GM10266 (cell line): ENCODE results near the gene CCL26.

Experiments used
- DNase-seq: peaks from one replicate; pipeline ENCODE4 v3.0.0; 2012; ENCODE audit errors: extremely low spot score
- TF ChIP-seq, protein P1 (sequence below): IDR thresholded peaks from 2 replicates; pipeline ENCODE4 v1.5.1; 2012; ENCODE audit warnings: mild to moderate bottlenecking, low read depth; ENCODE audit not compliant: control insufficient read depth, insufficient read depth; ENCODE audit errors: missing control alignments

The CCL26 gene, protein sequence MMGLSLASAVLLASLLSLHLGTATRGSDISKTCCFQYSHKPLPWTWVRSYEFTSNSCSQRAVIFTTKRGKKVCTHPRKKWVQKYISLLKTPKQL

DNA sequence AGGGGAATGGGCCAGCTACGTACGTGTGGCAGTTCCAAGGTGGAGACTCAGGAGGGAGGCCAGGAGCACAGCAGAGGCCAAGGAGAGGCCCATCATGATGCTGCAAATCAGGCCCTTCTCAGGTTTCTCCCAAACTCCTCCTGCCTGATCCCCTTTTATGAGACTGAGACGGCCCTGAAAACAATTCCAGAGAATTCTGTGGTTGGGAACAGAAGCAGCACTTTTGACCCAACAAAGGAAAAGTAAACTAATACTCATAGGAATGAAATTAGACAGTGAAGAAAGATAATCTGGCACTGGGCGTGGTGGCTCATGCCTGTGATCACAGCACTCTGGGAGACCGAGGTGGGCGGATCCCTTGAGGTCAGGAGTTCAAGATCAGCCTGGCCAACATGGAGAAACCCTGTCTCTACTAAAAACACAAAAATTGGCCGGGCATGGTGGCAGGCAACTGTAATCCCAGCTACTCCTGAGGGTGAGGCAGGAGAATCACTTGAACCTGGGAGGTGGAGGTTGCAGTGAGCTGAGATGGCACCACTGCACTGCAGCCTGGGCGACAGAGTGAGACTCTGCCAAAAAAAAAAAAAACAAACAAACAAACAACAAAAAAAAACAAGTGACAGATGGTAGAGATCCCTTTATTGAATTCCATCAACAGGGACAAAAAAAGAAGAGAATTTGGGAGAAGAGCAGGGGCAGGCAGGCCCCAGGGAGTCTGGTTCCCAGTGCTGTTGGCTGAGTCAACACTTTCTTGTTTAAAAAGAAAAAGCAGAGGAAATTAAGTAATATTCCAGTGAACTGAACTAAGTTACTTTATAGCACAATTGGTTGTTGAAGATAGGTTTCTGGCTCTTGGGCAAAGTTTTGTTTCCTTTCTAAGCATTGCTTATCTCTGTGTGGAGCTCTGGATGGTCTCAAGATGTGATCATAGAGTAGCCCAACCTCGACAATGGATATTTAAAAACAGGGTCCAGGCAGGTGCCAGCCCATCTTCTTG lies at the start of gene CCL26:
Gene CCL26, minus strand, starts transcription at position 131 of the 997 bp plus-strand sequence. Its CDS starts 35 bp downstream, at position 96.
- DNase-seq: no peak

DNA sequence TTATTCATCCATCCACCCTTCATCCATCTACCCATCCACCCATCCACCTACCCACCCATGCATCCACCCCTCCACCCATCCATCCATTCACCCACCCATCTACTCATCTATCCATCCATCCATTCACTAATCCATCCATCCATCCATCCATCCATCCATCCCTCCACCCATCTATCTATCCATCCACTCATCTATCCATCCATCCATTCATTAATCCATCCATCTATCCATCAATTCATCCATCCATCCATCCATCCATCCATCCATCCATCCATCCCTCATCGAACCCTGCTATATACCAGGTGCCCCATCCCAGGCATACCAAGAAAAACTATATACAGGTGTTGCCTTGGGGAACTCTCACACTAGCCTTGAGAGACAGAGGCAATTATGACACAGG lies 48.7 kb upstream of the CCL26 start:
- no peak for DNase-seq
- TF ChIP-seq, protein P1, sequence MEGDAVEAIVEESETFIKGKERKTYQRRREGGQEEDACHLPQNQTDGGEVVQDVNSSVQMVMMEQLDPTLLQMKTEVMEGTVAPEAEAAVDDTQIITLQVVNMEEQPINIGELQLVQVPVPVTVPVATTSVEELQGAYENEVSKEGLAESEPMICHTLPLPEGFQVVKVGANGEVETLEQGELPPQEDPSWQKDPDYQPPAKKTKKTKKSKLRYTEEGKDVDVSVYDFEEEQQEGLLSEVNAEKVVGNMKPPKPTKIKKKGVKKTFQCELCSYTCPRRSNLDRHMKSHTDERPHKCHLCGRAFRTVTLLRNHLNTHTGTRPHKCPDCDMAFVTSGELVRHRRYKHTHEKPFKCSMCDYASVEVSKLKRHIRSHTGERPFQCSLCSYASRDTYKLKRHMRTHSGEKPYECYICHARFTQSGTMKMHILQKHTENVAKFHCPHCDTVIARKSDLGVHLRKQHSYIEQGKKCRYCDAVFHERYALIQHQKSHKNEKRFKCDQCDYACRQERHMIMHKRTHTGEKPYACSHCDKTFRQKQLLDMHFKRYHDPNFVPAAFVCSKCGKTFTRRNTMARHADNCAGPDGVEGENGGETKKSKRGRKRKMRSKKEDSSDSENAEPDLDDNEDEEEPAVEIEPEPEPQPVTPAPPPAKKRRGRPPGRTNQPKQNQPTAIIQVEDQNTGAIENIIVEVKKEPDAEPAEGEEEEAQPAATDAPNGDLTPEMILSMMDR: no peak

More for the DNA sequence above, at the start of gene CCL26:
- TF ChIP-seq, protein P1: no peak

DNA sequence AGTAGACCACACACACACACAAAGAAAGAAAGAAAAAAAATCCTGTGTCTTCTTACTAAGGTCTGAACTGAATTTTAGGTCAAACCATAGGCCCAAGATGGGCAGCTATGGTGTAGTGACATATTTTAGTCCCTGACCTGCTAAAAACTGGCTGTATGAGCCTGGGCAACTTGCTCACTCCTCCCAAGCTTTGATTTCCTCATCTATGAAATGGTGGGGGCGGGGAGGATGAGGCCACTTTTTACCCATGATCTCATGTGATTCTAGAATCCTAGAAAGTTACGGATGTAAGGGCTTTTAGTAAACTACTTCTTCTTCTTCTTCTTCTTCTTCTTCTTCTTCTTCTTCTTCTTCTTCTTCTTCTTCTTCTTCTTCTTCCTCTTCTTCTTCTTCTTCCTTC lies 47.7 kb upstream of the CCL26 start:
- no peak for DNase-seq
- TF ChIP-seq, protein P1: no peak

DNA sequence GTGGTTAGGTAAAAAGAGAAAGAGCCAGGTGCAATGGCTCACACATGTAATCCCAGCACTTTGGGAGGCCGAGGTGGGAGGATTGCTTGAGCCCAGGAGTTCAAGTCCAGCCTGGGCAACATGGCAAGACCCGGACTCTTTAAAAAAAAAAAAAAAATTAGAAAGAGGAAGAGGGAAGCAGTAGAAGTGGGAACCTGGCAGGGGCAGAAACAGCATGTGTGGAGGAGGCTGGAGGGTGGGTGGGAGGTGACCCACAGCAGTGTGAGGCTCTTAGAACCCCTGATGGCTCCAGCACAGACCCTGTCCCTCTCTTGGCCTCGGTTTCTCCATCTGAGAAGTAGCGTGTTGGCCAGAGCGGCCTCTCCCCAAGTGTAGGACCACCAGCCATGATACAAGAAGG lies 46.5 kb upstream of the CCL26 start:
- no peak for DNase-seq
- TF ChIP-seq, protein P1: no peak

DNA sequence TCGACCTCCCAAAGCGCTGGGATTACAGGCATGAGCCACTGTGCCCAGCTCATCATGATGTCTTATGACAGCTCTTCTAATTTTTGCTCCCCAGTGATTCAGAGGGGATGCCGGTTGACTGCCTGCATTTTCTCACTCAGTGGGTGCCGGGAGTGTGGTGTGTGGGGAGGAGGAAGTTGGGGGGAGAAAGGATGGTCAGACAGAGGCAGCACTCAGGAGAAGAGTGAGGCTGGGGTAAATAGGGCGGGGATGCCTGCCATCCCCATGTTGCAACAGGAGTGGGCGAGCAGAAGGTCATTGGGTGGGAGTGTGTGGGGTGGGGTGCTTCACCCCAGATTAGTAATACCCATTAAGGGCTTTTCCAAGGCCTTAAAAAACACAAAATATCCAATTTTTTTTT lies 45.1 kb upstream of the CCL26 start:
- TF ChIP-seq, protein P1: no peak
- no peak for DNase-seq

DNA sequence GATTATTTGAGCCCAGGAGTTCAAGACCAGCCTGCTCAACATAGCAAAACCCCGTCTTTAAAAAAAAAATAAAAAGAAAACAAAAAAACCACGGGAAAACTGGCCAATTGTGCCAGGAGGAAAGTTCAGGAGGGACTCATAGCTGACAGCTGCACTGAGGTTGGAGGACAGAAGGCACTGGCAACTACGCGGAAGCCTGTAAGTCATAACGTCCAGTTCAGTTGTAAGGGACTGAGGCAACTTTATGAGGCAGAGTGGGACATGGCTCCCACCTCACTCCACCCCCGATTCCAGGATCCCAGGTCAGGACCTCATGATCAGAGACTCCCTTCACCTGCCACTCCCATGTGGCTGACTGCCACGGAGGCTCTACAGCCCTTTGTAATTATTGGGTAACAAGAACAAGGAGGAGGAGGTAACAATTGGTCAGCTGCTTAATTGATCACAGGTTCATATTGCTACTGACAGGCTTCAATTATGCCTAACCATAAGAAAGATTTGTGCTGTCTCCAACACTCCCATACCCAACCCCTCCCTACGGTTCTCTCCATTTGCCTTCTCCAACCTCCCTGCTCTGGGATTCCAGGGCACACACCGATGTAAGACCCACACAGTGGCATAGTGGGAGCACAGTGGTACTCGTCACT lies 43.5 kb upstream of the CCL26 start:
- DNase-seq: no peak

More for the DNA sequence above, 43.5 kb upstream of the CCL26 start:
- TF ChIP-seq, protein P1: no peak
